HCT116 (cell line): Measurements from ENCODE around the gene IREB2.

Source experiments
- CEBPB ChIP-seq: IDR thresholded peaks from 2 replicates; pipeline ENCODE4 v1.6.1; 2012; ENCODE audit warnings: low read depth
- CTCF ChIP-seq, 3 experiments: fragments of 200-600 bp in 1 of 3; sonication (generic) in 1 of 3; IDR thresholded peaks in 2 of 3; conservative IDR thresholded peaks in 1 of 3; 2 replicates each; pipeline ENCODE4 v1.5.1; 2012 to 2017; ENCODE audit warnings: low read depth in 2 of 3, low read length in 2 of 3, antibody characterized with exemption in 1 of 3, borderline replicate concordance in 1 of 3, control low read depth in 1 of 3, mild to moderate bottlenecking in 1 of 3, mixed read lengths in 1 of 3, mixed run types in 1 of 3, moderate library complexity in 1 of 3; ENCODE audit not compliant: insufficient read depth in 1 of 3
- POLR2A ChIP-seq: IDR thresholded peaks from 2 replicates; pipeline ENCODE4 v1.7.0; 2011; ENCODE audit warnings: borderline replicate concordance; ENCODE audit not compliant: insufficient read depth, insufficient read length; ENCODE audit errors: extremely low read depth
- POLR2AphosphoS5 ChIP-seq: IDR thresholded peaks from 2 replicates; pipeline ENCODE4 v1.6.1; 2011; ENCODE audit warnings: mild to moderate bottlenecking, low read depth, low read length, moderate library complexity
- SP1 ChIP-seq: IDR thresholded peaks from 2 replicates; pipeline ENCODE4 v1.6.1; 2012; ENCODE audit warnings: low read depth
- TCF7L2 ChIP-seq: IDR thresholded peaks from 2 replicates; pipeline ENCODE4 v1.7.0; 2011; ENCODE audit warnings: borderline replicate concordance, inconsistent platforms; ENCODE audit not compliant: insufficient read depth, insufficient read length; ENCODE audit errors: extremely low read depth

GRCh38 chr15:78542647-78543046, 104.6 kb downstream of the IREB2 start:
- no peak for TF ChIP-seq SP1
- no peak for TF ChIP-seq POLR2AphosphoS5
- TF ChIP-seq CTCF (IDR thresholded peaks at IDR 0.05 in 2 of 3, conservative IDR thresholded peaks at IDR 0.05 in 1 of 3; ENCODE audit: borderline replicate concordance in 1 of 3, insufficient read depth in 1 of 3, low read depth in 2 of 3, low read length in 2 of 3), result no peak
- TF ChIP-seq CEBPB, result no peak
- no peak for TF ChIP-seq TCF7L2
- TF ChIP-seq POLR2A, result no peak
